ENCODE results near the gene GPR63.

Gene GPR63

GRCh38 chr6:96816301-96816817, 20.9 kb downstream of the GPR63 start:
- DNase-seq = no peak

DNA sequence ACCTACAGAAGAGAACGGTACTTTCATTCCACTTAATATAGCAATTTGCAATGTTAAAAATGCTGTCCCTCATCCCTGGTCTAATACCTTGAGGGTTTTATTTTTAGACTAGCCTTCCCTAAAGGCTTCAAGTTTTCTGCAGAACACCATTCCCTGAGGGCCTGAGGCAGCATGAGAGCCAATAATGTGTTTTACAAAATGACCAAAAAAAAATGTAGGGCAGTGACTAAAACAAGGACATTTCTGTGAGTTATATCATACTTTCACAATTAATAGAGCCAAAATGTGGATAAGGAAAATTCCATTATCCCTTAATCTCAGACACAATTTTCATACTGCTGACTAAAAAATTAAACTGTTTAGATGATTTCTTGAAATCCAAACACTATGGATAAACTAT, 22.7 kb downstream of the GPR63 start:
- DNase-seq = no peak

DNA sequence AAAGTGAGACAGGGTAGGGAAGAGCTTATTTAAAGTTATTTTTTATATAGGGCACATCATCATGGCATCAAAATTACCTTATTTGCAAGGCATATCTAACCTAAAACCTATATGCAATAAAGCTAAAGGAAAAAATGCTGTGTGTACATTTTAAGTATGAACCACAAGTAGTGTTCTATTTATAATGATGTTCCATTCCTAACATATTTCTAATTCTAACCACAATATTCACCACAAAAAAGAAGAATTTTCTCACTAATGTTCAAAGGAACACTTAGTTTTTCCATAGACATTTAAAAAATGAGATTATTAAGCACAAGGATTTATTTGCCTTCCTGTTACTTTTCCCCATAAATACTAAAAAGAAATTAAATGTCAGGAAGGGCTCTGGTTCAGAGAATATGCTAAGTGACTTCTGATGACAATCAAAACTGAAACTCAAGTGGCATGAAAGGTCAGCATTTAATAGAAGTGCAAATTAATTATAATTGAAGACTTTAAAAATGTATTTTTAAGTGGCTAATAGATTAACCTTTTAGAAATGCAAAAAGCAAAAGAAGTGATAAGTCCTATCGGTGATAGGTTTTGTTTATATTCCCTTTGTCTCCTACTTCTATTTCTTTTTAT, 25.1 kb downstream of the GPR63 start:
- no peak for DNase-seq

DNA sequence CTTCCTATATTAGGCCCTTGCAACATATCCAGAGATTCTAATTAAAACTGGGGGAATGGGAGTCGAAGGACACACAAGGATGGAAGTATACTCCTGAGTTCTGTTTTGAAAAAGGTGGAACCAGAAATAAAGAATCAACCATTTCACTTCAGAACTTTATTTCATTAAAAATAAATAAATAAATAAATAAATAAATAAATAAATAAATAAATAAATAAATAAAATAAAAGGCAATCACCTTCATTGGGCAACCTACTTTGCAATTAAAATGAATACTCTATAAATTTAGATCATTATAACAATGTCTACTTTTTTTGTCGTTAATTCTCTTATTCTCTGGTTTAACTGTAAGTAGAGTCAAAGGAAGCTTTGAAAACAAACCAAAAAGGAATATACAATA, 25.6 kb downstream of the GPR63 start:
- no peak for DNase-seq

DNA sequence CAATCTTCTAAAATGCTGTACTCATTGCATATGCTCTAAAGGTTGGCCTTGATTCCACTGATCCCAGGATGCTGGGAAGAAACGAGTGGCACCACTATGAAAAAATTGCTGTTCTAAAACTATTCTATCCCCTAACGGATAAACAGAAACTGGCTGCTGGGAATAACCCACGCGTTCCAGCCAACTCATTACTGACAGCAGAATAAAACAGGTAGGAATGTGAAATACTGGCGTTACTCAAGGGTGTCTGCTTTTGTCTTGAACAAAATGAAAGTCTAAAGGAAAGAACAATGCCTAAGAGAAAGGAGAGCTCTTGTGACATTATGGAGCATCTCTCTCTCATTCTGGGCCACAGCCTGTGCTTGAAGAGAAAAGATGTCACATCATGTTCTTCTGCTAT, 26.1 kb downstream of the GPR63 start:
- DNase-seq = no peak

DNA sequence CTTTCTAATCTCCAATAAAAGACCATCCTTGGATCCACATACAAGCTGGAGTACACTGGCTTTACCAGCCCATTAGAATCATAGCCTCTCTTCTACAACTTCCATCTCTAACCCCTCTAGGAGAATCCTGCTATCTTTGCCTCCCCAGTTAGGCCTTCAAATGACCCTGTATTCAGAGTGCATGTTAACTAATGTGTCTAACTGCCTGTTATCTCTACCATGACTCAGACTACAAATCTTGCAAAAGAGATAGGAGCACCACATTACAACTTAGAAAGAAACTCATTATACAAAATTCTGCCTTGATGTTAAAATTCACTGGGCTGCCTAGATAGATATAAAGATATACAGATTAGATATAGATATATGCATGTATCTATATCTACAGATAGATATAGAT, 28.2 kb downstream of the GPR63 start:
- DNase-seq = no peak

DNA sequence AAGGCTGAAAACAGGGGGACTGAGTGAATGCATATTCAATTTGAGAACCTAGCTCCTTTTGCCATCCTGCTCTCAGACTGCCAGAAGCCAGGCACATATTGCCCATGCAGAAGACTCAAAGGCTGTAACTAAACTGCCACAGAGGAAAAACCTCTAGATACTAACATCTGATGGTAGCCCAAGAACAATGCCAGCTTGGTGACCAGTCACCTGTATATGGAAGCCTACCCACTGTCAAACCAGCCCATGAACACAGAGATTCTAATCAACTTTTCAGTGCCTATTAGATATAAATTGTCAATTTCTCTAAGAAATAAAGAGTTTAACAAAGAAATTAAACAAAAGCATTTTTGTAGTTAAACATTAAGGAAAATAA, 34.2 kb downstream of the GPR63 start:
- no peak for DNase-seq

DNA sequence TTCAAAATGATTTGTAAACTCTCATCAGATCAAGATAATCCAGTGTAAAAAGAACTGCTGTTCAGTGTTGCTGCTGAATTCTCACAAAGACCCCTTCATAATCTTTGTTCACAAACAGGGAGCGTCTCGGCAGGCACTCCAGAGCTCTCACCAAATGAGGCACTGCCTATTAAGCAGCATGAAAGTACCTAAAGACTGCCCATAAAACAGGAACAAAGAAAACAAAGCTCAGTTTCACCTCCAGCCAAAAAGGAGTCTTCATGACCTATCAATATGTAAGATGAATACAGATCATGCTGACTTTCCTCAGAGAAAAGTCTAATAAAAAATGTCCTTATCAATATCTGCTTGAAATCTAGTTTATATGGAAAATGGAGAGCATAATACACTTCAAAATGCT, 41.8 kb downstream of the GPR63 start:
- no peak for DNase-seq

- DNase-seq = no peak
Measured at GRCh38 chr6:96794980-96795379, 42.3 kb downstream of the GPR63 start.

DNA sequence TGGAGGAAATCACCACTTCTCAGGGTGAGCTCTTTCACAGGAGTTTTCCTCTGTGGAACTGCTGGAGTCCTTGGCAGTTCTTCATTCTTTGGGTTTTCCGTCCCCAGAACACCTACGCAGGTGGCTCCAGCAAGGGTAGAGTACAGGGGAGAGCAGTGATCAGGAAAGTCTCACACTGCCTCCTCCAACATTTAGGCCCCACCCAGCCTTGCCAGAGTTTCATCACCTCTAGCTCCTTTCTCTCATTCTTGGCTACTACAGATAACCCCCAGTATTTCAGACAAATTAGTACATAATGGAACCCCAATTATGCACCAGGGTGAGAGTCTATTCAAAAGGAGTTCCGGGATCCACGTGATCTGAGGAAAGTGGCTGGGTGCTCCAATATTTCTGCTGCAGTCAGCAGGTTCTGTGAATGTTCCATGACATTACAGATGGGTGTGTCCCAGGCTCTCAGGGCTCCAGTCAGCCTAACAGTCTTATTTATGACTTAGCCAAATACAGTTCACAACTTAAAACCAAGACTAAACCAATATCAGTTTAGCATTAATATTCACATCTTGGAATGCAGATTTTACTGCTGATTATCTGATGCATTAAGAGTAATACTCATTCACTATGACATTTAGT, 44.6 kb downstream of the GPR63 start:
- DNase-seq = no peak

GRCh38 chr6:96789871-96790270, 47.4 kb downstream of the GPR63 start:
- DNase-seq = no peak

GRCh38 chr6:96787846-96788580, 49.3 kb downstream of the GPR63 start:
- DNase-seq = no peak

DNA sequence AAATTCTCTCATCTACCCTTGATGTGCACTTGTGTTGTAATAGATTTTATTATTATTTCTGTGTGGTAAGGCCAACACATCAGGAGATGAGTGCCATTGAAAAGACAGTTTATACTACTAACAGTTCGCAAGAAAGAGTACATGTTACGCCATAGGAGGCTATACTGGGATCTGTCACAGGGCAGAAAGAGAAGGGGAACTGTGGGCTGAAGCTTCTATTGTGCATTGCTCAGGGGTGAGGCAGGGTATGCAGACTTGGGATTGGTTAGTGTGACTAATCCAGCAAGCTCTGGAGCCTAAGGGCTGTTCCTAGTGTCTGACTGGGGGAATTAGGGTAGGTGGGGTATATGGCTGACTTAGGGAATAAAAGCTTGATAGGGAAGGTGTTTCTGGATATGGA, 50.9 kb downstream of the GPR63 start:
- DNase-seq = no peak

- DNase-seq = no peak
Measured at GRCh38 chr6:96784650-96785049, 52.6 kb downstream of the GPR63 start.

- no peak for DNase-seq
Measured at GRCh38 chr6:96783307-96783706, 54.0 kb downstream of the GPR63 start.

GRCh38 chr6:96781557-96781956, 55.7 kb downstream of the GPR63 start:
- no peak for DNase-seq

- no peak for DNase-seq
Measured at GRCh38 chr6:96777113-96777512, 60.2 kb downstream of the GPR63 start.

DNA sequence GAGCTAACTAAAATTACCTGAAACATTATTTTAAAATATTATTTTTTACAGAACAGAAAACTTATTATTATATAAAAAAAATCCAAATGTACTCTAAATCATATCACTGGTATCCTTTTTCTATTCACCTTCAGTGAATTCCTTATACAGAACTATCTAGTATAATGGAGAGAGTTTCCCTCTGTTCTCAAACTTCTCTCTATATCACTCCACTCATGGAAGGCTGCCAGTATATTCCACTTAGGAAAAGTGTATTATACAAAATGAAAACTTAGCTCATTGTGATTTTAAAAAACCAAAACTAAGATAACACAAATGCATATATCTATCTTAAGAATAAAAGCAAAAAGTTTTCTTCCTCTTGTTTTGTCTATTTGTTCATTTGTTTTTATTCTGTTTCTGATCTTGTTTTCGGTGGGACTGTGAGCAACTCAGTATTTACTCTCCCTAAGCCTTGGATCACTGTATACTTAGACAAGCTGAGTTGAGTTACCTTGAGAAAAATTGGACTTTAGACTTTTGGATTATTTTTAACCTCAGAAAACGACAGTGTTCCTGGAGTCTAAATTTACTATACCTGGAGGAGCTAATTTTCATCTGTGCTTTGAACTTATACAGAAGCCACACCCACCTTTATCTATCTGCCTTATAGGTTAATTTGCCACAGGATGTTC, 61.4 kb downstream of the GPR63 start:
- DNase-seq = no peak

DNA sequence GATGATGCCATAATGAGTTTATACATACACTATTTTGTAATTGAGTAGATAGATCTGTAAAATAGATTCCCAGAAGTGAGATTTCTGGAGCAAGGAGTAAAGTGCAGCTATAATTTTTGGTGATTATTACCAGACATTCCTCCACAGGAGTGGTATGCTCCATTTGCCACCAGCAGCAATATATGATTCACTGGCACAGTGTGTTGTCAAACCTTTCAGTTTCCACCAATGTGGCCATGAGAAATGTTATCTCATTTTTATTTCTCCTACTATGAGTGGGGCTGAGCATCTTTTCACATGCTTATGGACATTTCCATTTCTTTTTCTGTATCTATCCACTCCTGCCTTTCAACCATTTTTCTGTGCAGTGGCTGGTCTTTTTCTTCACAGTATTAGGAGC, 70.5 kb downstream of the GPR63 start:
- no peak for DNase-seq

DNA sequence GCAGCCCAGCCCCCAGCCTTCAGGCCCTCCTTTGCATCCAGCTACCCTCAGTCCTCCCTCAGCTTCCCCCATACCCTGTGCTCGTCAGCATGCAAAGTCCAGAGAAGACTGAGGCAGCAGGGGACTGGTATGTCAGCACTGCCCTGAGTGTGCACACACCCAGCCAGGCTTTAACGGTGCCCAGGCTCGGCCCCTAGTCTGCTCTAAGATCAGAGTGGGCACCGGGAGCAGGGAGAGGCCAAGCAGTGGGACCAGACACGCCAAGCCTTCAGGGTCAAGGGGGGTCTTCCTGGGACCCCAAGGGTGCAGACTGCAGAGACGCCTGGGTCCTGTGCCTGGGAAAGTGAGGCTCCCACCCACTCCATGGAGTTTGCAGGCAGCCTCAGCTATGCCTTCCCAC, 74.7 kb downstream of the GPR63 start:
- no peak for DNase-seq

DNA sequence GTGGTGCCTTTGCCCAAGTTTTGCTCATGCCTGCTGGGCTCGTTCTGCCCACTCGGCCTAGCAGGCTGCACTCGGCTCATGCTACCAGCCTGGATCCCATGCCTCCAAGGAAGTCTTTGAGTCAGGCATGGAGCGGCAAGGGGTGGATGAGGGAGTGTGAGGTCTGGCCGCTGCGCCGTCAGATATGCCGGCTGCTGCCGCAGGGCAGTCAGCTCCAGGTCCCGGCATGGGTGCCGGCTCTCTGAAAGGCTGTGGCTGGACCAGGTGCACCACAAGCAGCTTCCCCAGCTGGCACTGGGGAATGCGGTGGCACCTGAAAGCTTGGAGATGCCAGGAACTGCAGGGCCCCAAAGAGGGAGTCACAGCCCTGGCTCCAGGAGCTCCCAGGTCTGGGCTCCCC, 75.5 kb downstream of the GPR63 start:
- no peak for DNase-seq

DNA sequence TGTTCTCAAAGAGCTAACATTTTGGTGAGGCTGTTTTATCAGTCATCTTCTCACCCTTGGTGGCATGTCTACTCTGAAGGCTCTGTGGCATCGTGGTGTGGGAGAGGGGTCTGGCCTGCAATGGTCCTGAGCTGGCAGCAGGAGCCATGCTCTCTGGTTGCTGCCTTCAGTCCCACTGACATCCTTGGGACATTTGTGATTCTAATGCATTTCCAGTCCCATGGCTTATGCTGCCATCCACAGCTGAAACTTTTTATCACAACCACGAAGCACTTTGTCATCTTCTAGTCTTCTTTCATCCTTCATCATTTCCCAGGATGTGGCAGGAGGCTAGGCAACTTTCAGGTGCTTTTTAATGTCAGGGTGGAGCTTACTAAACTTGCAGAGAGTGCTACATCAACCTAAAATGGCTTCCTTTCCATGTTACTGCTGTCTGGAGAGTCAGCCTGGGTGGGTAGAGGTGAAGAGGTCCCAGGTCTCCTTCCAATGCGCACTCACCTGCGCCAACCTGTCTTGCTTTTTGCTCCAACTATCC, 77.1 kb downstream of the GPR63 start:
- no peak for DNase-seq

DNA sequence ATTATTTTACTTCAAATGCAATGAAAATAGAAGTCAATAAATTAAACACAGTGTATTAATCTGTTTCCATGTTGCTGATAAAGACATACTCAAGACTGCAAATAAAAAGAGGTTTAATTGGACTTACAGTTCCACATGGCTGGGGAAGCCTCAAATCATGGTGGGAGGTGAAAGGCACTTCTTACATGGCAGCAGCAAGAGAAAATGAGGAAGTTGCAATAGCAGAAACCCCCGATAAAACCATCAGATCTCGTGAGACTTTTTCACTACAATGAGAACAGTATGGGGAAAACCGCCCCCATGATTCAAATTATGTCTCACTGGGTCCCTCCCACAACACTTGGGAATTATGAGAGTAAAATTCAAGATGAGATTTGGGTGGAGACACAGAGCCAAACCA, 82.2 kb downstream of the GPR63 start:
- DNase-seq = no peak

- DNase-seq = no peak
Measured at GRCh38 chr6:96749891-96750290, 87.4 kb downstream of the GPR63 start.
